ENCODE results near the gene SASH1. TPM values are rescaled to one million over a fixed set of nuclear protein-coding genes. Genes with fewer than 3 reads are reported as not detected.
A peak's percentile ranks its signal among the peaks of the same experiment; 100 is the strongest.

SASH1 gene
- total RNA-seq, 1 donor from 2014 or later, result 41.6 TPM

GRCh38 chr6:148466158-148466557, 123.5 kb downstream of the SASH1 start:
- Mint-ChIP-seq H3K27ac (no peak overlapping the region), H3K9me3 (ENCODE audit: low read depth) (no peaks in the 10 kb centered on the region), H3K4me3 (ENCODE audit: low read depth) (no peak overlapping the region), H3K36me3 (ENCODE audit: insufficient read depth) (no peaks in the 10 kb centered on the region), H3K27me3 (no peaks in the 10 kb centered on the region), H3K4me1 (ENCODE audit: low read depth) (peaks cover 18% of the 10 kb centered on the region)
- no peak for DNase-seq (ENCODE audit: low spot score, unreplicated experiment)
- TF ChIP-seq, protein P1, sequence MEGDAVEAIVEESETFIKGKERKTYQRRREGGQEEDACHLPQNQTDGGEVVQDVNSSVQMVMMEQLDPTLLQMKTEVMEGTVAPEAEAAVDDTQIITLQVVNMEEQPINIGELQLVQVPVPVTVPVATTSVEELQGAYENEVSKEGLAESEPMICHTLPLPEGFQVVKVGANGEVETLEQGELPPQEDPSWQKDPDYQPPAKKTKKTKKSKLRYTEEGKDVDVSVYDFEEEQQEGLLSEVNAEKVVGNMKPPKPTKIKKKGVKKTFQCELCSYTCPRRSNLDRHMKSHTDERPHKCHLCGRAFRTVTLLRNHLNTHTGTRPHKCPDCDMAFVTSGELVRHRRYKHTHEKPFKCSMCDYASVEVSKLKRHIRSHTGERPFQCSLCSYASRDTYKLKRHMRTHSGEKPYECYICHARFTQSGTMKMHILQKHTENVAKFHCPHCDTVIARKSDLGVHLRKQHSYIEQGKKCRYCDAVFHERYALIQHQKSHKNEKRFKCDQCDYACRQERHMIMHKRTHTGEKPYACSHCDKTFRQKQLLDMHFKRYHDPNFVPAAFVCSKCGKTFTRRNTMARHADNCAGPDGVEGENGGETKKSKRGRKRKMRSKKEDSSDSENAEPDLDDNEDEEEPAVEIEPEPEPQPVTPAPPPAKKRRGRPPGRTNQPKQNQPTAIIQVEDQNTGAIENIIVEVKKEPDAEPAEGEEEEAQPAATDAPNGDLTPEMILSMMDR (IDR thresholded peaks at IDR 0.05; ENCODE audit: unreplicated experiment), result no peak

DNA sequence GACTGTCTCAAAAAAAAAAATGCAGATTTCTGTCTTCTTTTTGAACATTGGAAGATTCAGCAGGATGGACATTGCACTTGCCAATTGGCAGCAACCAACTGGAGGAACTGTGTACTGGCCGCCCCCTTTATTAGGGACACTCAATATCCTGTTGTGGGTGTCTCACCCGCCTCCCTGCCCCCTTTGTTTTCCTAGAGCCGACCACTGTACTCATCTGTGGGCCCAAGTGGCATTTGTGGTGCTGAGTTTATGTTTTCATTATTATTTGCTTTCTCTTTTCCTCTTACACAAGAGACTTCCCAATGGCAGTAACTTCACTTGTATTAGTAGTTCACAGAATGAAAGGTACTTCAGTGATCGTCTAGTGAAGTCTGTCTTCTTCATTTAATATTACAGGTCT, 125.3 kb downstream of the SASH1 start:
- H3K4me1 Mint-ChIP-seq (ENCODE audit: low read depth), result peaks cover 12% of the 10 kb centered on the region
- peaks cover 8% of the 10 kb centered on the region for H3K36me3 Mint-ChIP-seq (ENCODE audit: insufficient read depth)
- no peaks in the 10 kb centered on the region for H3K27me3 Mint-ChIP-seq
- H3K27ac Mint-ChIP-seq, result no peak overlapping the region
- no peaks in the 10 kb centered on the region for H3K9me3 Mint-ChIP-seq (ENCODE audit: low read depth)
- TF ChIP-seq, protein P1 (IDR thresholded peaks at IDR 0.05; ENCODE audit: unreplicated experiment), result no peak
- no peak for DNase-seq (ENCODE audit: low spot score, unreplicated experiment)
- no peak overlapping the region for H3K4me3 Mint-ChIP-seq (ENCODE audit: low read depth)

- no peak for DNase-seq (ENCODE audit: low spot score, unreplicated experiment)
- H3K27ac Mint-ChIP-seq, result no peak overlapping the region
These were observed 127.5 kb downstream of the SASH1 start for GRCh38 chr6:148470156-148470555.

DNA sequence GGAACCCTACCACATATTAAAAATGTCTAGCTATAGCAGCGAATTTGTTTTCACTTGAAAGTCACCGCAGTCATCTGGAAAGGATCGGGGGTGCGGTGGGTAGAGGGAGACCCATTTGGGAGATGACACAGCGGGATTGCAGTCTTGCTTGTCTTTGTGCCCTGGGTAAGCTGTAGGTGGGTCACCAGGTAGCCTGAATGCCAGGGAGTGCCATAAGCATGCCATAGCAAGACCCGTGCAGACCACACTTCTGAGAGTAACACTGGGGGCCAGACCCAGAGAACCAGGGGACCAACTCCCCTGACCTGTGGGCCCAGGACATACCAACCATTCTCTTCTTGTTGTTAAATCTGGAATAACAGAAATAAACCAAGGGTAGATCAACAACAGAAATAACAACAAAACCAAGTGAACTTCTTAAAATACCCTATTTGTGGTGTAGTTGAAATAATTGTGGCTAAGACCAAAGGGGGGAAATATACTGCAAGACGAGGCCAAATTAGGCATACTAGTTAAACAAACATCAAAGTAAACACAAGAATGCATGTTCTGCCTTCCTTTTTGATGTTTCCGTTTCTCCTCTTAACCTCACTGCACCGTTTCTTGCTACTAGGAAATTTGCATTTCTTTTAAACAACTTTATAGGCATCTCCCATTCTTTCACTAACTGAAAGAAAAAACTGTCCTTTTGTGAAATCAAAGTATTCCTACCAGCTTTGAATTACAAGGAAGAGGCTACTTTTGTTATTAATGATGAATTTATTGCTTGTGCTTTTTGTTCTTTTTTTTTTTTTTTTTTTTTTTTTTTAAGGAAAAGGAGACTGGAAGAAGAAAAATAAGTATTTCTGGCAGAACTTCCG, 128.2 kb downstream of the SASH1 start:
- Mint-ChIP-seq H3K36me3 (ENCODE audit: insufficient read depth) (peaks cover 20% of the 10 kb centered on the region), H3K4me3 (ENCODE audit: low read depth) (no peak overlapping the region), H3K4me1 (ENCODE audit: low read depth) (peaks cover 3% of the 10 kb centered on the region), H3K9me3 (ENCODE audit: low read depth) (no peaks in the 10 kb centered on the region), H3K27ac (no peak overlapping the region), H3K27me3 (no peaks in the 10 kb centered on the region)
- no peak for DNase-seq (ENCODE audit: low spot score, unreplicated experiment)
- TF ChIP-seq, protein P1 (IDR thresholded peaks at IDR 0.05; ENCODE audit: unreplicated experiment), result no peak

More at GRCh38 chr6:148470156-148470555, 127.5 kb downstream of the SASH1 start:
- H3K4me1 Mint-ChIP-seq (ENCODE audit: low read depth), result peaks cover 5% of the 10 kb centered on the region
- no peaks in the 10 kb centered on the region for H3K27me3 Mint-ChIP-seq
- TF ChIP-seq, protein P1 (IDR thresholded peaks at IDR 0.05; ENCODE audit: unreplicated experiment), result no peak
- no peaks in the 10 kb centered on the region for H3K9me3 Mint-ChIP-seq (ENCODE audit: low read depth)
- H3K36me3 Mint-ChIP-seq (ENCODE audit: insufficient read depth), result peaks cover 17% of the 10 kb centered on the region
- H3K4me3 Mint-ChIP-seq (ENCODE audit: low read depth), result no peak overlapping the region

GRCh38 chr6:148471624-148472159, 129.1 kb downstream of the SASH1 start:
- peaks cover 3% of the 10 kb centered on the region for H3K4me1 Mint-ChIP-seq (ENCODE audit: low read depth)
- no peak overlapping the region for H3K4me3 Mint-ChIP-seq (ENCODE audit: low read depth)
- no peak for DNase-seq (ENCODE audit: low spot score, unreplicated experiment)
- no peaks in the 10 kb centered on the region for H3K9me3 Mint-ChIP-seq (ENCODE audit: low read depth)
- peaks cover 29% of the 10 kb centered on the region for H3K36me3 Mint-ChIP-seq (ENCODE audit: insufficient read depth)
- H3K27ac Mint-ChIP-seq, result peak overlapping the region; percentile 7
- TF ChIP-seq, protein P1 (IDR thresholded peaks at IDR 0.05; ENCODE audit: unreplicated experiment), result no peak
- H3K27me3 Mint-ChIP-seq, result no peaks in the 10 kb centered on the region

Data from progenitor cell of endocrine pancreas (in vitro differentiated cells).